ENCODE results near the gene DIPK1A.

The DIPK1A gene

GRCh38 chr1:92843429-92844352 is 117.6 kb downstream of the DIPK1A start:
- Histone ChIP-seq H3K27ac (ENCODE audit: low read depth, low read length, poor library complexity, severe bottlenecking) (no peak overlapping the region), H3K36me3 (ENCODE audit: insufficient read depth, low read length) (peaks cover 69% of the 10 kb centered on the region), H3K27me3 (ENCODE audit: insufficient read depth, low read length) (no peaks in the 10 kb centered on the region), H3F3A (ENCODE audit: insufficient read depth, low read length) (peaks cover 29% of the 10 kb centered on the region), H2AFZ (ENCODE audit: low read length) (no peak overlapping the region), H4K20me1 (ENCODE audit: insufficient read depth, low read length) (no peaks in the 10 kb centered on the region), H3K9me2 (ENCODE audit: low read depth, low read length) (no peaks in the 10 kb centered on the region), H3K4me3 (ENCODE audit: low read depth, low read length, poor library complexity, severe bottlenecking) (no peak overlapping the region), H3K4me2 (ENCODE audit: low read length) (no peak overlapping the region), H3K4me1 (ENCODE audit: insufficient read depth, low read length, severe bottlenecking) (no peaks in the 10 kb centered on the region), H3K9ac (ENCODE audit: low read length) (no peak overlapping the region), H3K9me3 (ENCODE audit: low read length) (no peaks in the 10 kb centered on the region), H3K79me2 (ENCODE audit: insufficient read depth, low read length) (peaks cover 3% of the 10 kb centered on the region)
- TF ChIP-seq EZH2 (IDR thresholded peaks at IDR 0.05; ENCODE audit: borderline replicate concordance, low read length) = no peak
- TF ChIP-seq CTCF (IDR thresholded peaks at IDR 0.05; ENCODE audit: low read length) = no peak

- Histone ChIP-seq H3K4me3 (ENCODE audit: low read depth, low read length, poor library complexity, severe bottlenecking) (no peak overlapping the region), H3K9me2 (ENCODE audit: low read depth, low read length) (no peaks in the 10 kb centered on the region), H3K9me3 (ENCODE audit: low read length) (no peaks in the 10 kb centered on the region), H3K4me2 (ENCODE audit: low read length) (no peak overlapping the region), H3K9ac (ENCODE audit: low read length) (no peak overlapping the region), H3K27ac (ENCODE audit: low read depth, low read length, poor library complexity, severe bottlenecking) (no peak overlapping the region), H3F3A (ENCODE audit: insufficient read depth, low read length) (peaks cover 29% of the 10 kb centered on the region), H3K79me2 (ENCODE audit: insufficient read depth, low read length) (peaks cover 9% of the 10 kb centered on the region), H3K36me3 (ENCODE audit: insufficient read depth, low read length) (peaks cover 76% of the 10 kb centered on the region), H2AFZ (ENCODE audit: low read length) (no peak overlapping the region), H3K4me1 (ENCODE audit: insufficient read depth, low read length, severe bottlenecking) (no peaks in the 10 kb centered on the region), H4K20me1 (ENCODE audit: insufficient read depth, low read length) (0 out of 2 replicates have a peak, but pooled peaks cover 2% of the 10 kb centered on the region), H3K27me3 (ENCODE audit: insufficient read depth, low read length) (no peaks in the 10 kb centered on the region)
- TF ChIP-seq EZH2 (IDR thresholded peaks at IDR 0.05; ENCODE audit: borderline replicate concordance, low read length) = no peak
These were observed 118.2 kb downstream of the DIPK1A start for GRCh38 chr1:92843046-92843423.

- 0 out of 2 replicates have a peak, but pooled peaks cover 2% of the 10 kb centered on the region for H4K20me1 ChIP-seq (ENCODE audit: insufficient read depth, low read length)
- peaks cover 16% of the 10 kb centered on the region for H3K79me2 ChIP-seq (ENCODE audit: insufficient read depth, low read length)
- H3K9me2 ChIP-seq (ENCODE audit: low read depth, low read length) = no peaks in the 10 kb centered on the region
- H3K27ac ChIP-seq (ENCODE audit: low read depth, low read length, poor library complexity, severe bottlenecking) = no peak overlapping the region
- H3K36me3 ChIP-seq (ENCODE audit: insufficient read depth, low read length) = peaks cover 82% of the 10 kb centered on the region
- TF ChIP-seq EZH2 (IDR thresholded peaks at IDR 0.05; ENCODE audit: borderline replicate concordance, low read length) (no peak), CTCF (IDR thresholded peaks at IDR 0.05; ENCODE audit: low read length) (no peak)
- H3F3A ChIP-seq (ENCODE audit: insufficient read depth, low read length) = peaks cover 29% of the 10 kb centered on the region
- no peaks in the 10 kb centered on the region for H3K9me3 ChIP-seq (ENCODE audit: low read length)
- H3K9ac ChIP-seq (ENCODE audit: low read length) = no peak overlapping the region
- H3K4me3 ChIP-seq (ENCODE audit: low read depth, low read length, poor library complexity, severe bottlenecking) = no peak overlapping the region
- H3K4me2 ChIP-seq (ENCODE audit: low read length) = no peak overlapping the region
- no peak overlapping the region for H2AFZ ChIP-seq (ENCODE audit: low read length)
- no peaks in the 10 kb centered on the region for H3K27me3 ChIP-seq (ENCODE audit: insufficient read depth, low read length)
- H3K4me1 ChIP-seq (ENCODE audit: insufficient read depth, low read length, severe bottlenecking) = no peaks in the 10 kb centered on the region
These were observed 118.9 kb downstream of the DIPK1A start for GRCh38 chr1:92842082-92843045.
